CD14-positive monocyte (primary cell): ENCODE data around the gene CCDC134. TPM values are rescaled to one million over a fixed set of nuclear protein-coding genes. Genes with fewer than 3 reads are reported as not detected.

ENCODE experiments used
- DNase-seq, 3 donors: peaks; one replicate each; pipeline ENCODE4 v3.0.0-alpha.2; 2011 to 2022
- H2AFZ ChIP-seq: 2 replicates; pipeline ENCODE4 v1.6.0; 2012; ENCODE audit warnings: mild to moderate bottlenecking, low read depth, low read length, inconsistent platforms; ENCODE audit not compliant: insufficient read depth, poor library complexity, severe bottlenecking
- H3K27ac ChIP-seq, 2 donors: 1 replicate in 1 of 2; 2 replicates in 1 of 2; pipeline ENCODE4 v1.5.1; 2012 to 2013; ENCODE audit warnings: low read length in 2 of 2, control low read depth in 1 of 2, inconsistent platforms in 1 of 2, low read depth in 1 of 2, mild to moderate bottlenecking in 1 of 2
- H3K27me3 ChIP-seq, 2 donors: one replicate each; pipeline versions ENCODE4 v1.6.0 to v1.6.1; 2011 to 2013; ENCODE audit warnings: low read length in 2 of 2; ENCODE audit not compliant: control insufficient read depth in 2 of 2, insufficient read depth in 2 of 2
- H3K36me3 ChIP-seq, 2 donors: replicated peaks in 1 of 2; 1 replicate in 1 of 2; 2 replicates in 1 of 2; pipeline versions ENCODE4 v1.5.1 to v1.6.1; 2012 to 2013; ENCODE audit warnings: low read length in 2 of 2, control low read depth in 1 of 2, inconsistent platforms in 1 of 2, mild to moderate bottlenecking in 1 of 2; ENCODE audit not compliant: insufficient read depth in 2 of 2, control insufficient read depth in 1 of 2
- H3K4me1 ChIP-seq, 2 donors: 1 replicate in 1 of 2; 2 replicates in 1 of 2; pipeline versions ENCODE4 v1.5.1 to v1.6.1; 2012 to 2013; ENCODE audit warnings: low read length in 2 of 2, control low read depth in 1 of 2, inconsistent platforms in 1 of 2, mild to moderate bottlenecking in 1 of 2, moderate library complexity in 1 of 2; ENCODE audit not compliant: insufficient read depth in 2 of 2, control insufficient read depth in 1 of 2
- H3K4me2 ChIP-seq: replicated peaks from 2 replicates; pipeline ENCODE3; 2012; ENCODE audit warnings: low read length, moderate library complexity, mild to moderate bottlenecking; ENCODE audit not compliant: poor library complexity, severe bottlenecking; ENCODE audit errors: extremely low read depth
- H3K4me3 ChIP-seq, 3 experiments: fragments of 200-600 bp in 1 of 3; sonication (generic) in 1 of 3; replicated peaks in 1 of 3; 1 replicate in 2 of 3; 2 replicates in 1 of 3; pipeline ENCODE4 v1.5.1; 2011 to 2013; ENCODE audit warnings: low read length in 3 of 3, mild to moderate bottlenecking in 3 of 3, control low read depth in 2 of 3, low read depth in 2 of 3, inconsistent platforms in 1 of 3, moderate library complexity in 1 of 3
- H3K79me2 ChIP-seq: 2 replicates; pipeline ENCODE4 v1.6.0; 2012; ENCODE audit warnings: mild to moderate bottlenecking, control low read depth, inconsistent platforms, low read length, moderate library complexity; ENCODE audit not compliant: insufficient read depth
- H3K9ac ChIP-seq: 2 replicates; pipeline ENCODE4 v1.6.0; 2017; ENCODE audit warnings: low read length, mild to moderate bottlenecking; ENCODE audit not compliant: insufficient read depth, poor library complexity, severe bottlenecking
- H3K9me3 ChIP-seq, 2 donors: replicated peaks in 1 of 2; 1 replicate in 1 of 2; 2 replicates in 1 of 2; pipeline versions ENCODE4 v1.5.1 to v1.6.1; 2012 to 2013; ENCODE audit warnings: low read length in 2 of 2, control low read depth in 1 of 2; ENCODE audit not compliant: control insufficient read depth in 1 of 2, insufficient read depth in 1 of 2
- H4K20me1 ChIP-seq: 2 replicates; pipeline ENCODE4 v1.6.0; 2012; ENCODE audit warnings: mild to moderate bottlenecking, low read length, control low read depth, moderate library complexity; ENCODE audit not compliant: insufficient read depth
- H3K27ac Mint-ChIP-seq, 7 donors: one replicate each; pipeline ENCODE4 v1.8.0; 2020; ENCODE audit warnings: mild to moderate bottlenecking in 7 of 7, mixed read lengths in 7 of 7, moderate library complexity in 6 of 7, inconsistent platforms in 2 of 7
- H3K27me3 Mint-ChIP-seq, 3 donors: one replicate each; pipeline ENCODE4 v1.8.0; 2021 to 2022; ENCODE audit warnings: low read depth in 3 of 3, mild to moderate bottlenecking in 3 of 3, mixed read lengths in 3 of 3, moderate library complexity in 3 of 3, inconsistent platforms in 1 of 3
- H3K36me3 Mint-ChIP-seq, 2 donors: one replicate each; pipeline ENCODE4 v1.8.0; 2020; ENCODE audit warnings: mixed read lengths in 2 of 2, inconsistent platforms in 1 of 2, mild to moderate bottlenecking in 1 of 2
- H3K4me1 Mint-ChIP-seq: one replicate; pipeline ENCODE4 v1.8.0; 2020; ENCODE audit warnings: mild to moderate bottlenecking, mixed read lengths
- H3K4me3 Mint-ChIP-seq, 2 donors: one replicate each; pipeline ENCODE4 v1.8.0; 2020; ENCODE audit warnings: mild to moderate bottlenecking in 2 of 2, mixed read lengths in 2 of 2, moderate library complexity in 1 of 2
- H3K9me3 Mint-ChIP-seq, 7 donors: one replicate each; pipeline ENCODE4 v1.8.0; 2020 to 2022; ENCODE audit warnings: mixed read lengths in 7 of 7, mild to moderate bottlenecking in 6 of 7, moderate library complexity in 6 of 7, inconsistent platforms in 2 of 7
- WGBS: methylation state at CpG from one replicate; pipeline ENCODE4 v1.1.5; 2013; ENCODE audit warnings: missing lambda C conversion rate; ENCODE audit not compliant: insufficient coverage; 5-methylcytosine and 5-hydroxymethylcytosine counted together
- intact Hi-C, 2 donors: fragments of 100-400 bp; cut with micrococcal nuclease; formaldehyde crosslinking; loops; one replicate each; pipeline versions ENCODE4 v1.15.0 to v1.15.1; 2023
- polyA plus RNA-seq, 3 donors: library from polyadenylated mRNA; depleted of rRNA in 1 of 3; unstranded in 2 of 3; stranded (reverse) in 1 of 3; fragments of 300-500 nt in 2 of 3; fragments of >200 nt in 1 of 3; fragmentation: Illumina TruSeq in 2 of 3; gene quantifications; 1 replicate in 2 of 3; 2 replicates in 1 of 3; pipeline ENCODE4 v1.2.3, GENCODE V29; 2012 to 2021
- TF ChIP-seq, protein P1 (sequence below): fragments of 200-600 bp; IDR thresholded peaks from one replicate; pipeline ENCODE4 v1.8.0; 2022; ENCODE audit warnings: antibody characterized with exemption, mild to moderate bottlenecking

Gene CCDC134
- polyA plus RNA-seq, 3 donors = 2.1 to 5.3 (median 2.4) TPM

- Mint-ChIP-seq H3K4me3 (no peak overlapping the region), H3K4me1 (no peaks in the 10 kb centered on the region), H3K9me3 (peaks cover 0 to 2% (median 0%) of the 10 kb centered on the region in 7 donors), H3K27ac (no peak overlapping the region), H3K36me3 (peaks cover 70 to 95% of the 10 kb centered on the region in 2 donors), H3K27me3 (peaks cover 0 to 1% (median 0%) of the 10 kb centered on the region in 3 donors)
- Histone ChIP-seq H3K9me3 (no peaks in the 10 kb centered on the region), H3K79me2 (peaks cover 8% of the 10 kb centered on the region), H3K9ac (no peak overlapping the region), H3K4me1 (no peaks in the 10 kb centered on the region), H3K27me3 (no peaks in the 10 kb centered on the region), H3K36me3 (peaks cover 72 to 99% of the 10 kb centered on the region in 2 donors), H3K27ac (no peak overlapping the region), H3K4me2 (no peak overlapping the region), H3K4me3 (no peak overlapping the region), H4K20me1 (peaks cover 26% of the 10 kb centered on the region), H2AFZ (no peak overlapping the region)
- TF ChIP-seq, protein P1, sequence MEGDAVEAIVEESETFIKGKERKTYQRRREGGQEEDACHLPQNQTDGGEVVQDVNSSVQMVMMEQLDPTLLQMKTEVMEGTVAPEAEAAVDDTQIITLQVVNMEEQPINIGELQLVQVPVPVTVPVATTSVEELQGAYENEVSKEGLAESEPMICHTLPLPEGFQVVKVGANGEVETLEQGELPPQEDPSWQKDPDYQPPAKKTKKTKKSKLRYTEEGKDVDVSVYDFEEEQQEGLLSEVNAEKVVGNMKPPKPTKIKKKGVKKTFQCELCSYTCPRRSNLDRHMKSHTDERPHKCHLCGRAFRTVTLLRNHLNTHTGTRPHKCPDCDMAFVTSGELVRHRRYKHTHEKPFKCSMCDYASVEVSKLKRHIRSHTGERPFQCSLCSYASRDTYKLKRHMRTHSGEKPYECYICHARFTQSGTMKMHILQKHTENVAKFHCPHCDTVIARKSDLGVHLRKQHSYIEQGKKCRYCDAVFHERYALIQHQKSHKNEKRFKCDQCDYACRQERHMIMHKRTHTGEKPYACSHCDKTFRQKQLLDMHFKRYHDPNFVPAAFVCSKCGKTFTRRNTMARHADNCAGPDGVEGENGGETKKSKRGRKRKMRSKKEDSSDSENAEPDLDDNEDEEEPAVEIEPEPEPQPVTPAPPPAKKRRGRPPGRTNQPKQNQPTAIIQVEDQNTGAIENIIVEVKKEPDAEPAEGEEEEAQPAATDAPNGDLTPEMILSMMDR = no peak
- WGBS = no CpG with 5 or more reads among the region's 4 CpGs
- no peak for DNase-seq
- intact Hi-C loops = no loop called here
Measured at GRCh38 chr22:41870786-41871185, 70.3 kb downstream of the CCDC134 start.

DNA sequence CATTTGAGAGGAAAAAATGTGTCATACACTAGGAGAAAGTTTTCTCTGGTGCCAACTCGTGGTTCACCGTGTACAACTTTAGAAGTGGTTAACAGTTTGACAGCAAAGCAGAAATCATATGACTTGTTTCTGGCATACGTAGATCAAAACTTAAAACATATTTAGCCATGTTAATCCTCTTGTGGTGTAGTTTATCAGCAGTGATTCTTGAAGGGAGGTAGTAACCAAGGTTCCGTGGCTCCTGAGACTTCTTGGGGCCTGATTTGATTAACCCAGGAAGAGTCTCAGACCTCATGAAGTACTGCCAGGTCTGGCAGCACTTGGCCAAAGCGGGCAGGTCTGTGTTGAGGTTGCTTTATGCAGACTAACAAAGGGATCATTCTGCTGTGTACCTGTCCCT, 72.9 kb downstream of the CCDC134 start:
- intact Hi-C loops = no loop called here
- Histone ChIP-seq H3K79me2 (no peaks in the 10 kb centered on the region), H3K36me3 (peaks cover 87 to 99% of the 10 kb centered on the region in 2 donors), H2AFZ (no peak overlapping the region), H3K4me2 (no peak overlapping the region), H3K4me3 (no peak overlapping the region), H4K20me1 (peaks cover 5% of the 10 kb centered on the region), H3K4me1 (no peaks in the 10 kb centered on the region), H3K9ac (no peak overlapping the region), H3K9me3 (no peaks in the 10 kb centered on the region), H3K27me3 (no peaks in the 10 kb centered on the region), H3K27ac (no peak overlapping the region)
- H3K36me3 Mint-ChIP-seq = peaks cover 75 to 97% of the 10 kb centered on the region in 2 donors
- peaks cover 0 to 2% (median 1%) of the 10 kb centered on the region in 3 donors for H3K27me3 Mint-ChIP-seq
- WGBS = 100% methylated on average over 2 of the region's 5 CpGs
- no peaks in the 10 kb centered on the region for H3K4me1 Mint-ChIP-seq
- TF ChIP-seq, protein P1 = no peak
- H3K4me3 Mint-ChIP-seq = no peak overlapping the region
- no peak for DNase-seq
- H3K27ac Mint-ChIP-seq = no peak overlapping the region
- peaks cover 0 to 2% (median 0%) of the 10 kb centered on the region in 7 donors for H3K9me3 Mint-ChIP-seq
